GM21723 (cell line): ENCODE results near the gene L2HGDH.
"Not testable (repeated sequence)": the region's sequence is repeated elsewhere in the genome, so short reads cannot be mapped to it uniquely, and the experiment has no call there.

ENCODE experiments used
- ATAC-seq: cut with Tn5 transposase; IDR thresholded peaks from one replicate; pipeline ENCODE4 v1.9.1; 2021; ENCODE audit warnings: mild to moderate bottlenecking, moderate library complexity; ENCODE audit not compliant: unreplicated experiment

The L2HGDH gene

GRCh38 chr14:50311972-50312733, at the start of gene L2HGDH, which contains the start of gene DMAC2L:
Gene L2HGDH, minus strand, starts transcription at chr14:50312229. Its CDS starts 79 bp downstream, at chr14:50312150.
Gene DMAC2L, plus strand, starts transcription at chr14:50312324. Its CDS starts 9,164 bp downstream, at chr14:50321488.
- peak; percentile 95 for ATAC-seq

- no peak for ATAC-seq
Observed at GRCh38 chr14:50360851-50361250, 48.8 kb upstream of the L2HGDH start.

- no peak for ATAC-seq
Observed at GRCh38 chr14:50360093-50360492, 48.1 kb upstream of the L2HGDH start.

GRCh38 chr14:50359631-50360030, 47.6 kb upstream of the L2HGDH start:
- ATAC-seq = no peak

- no peak for ATAC-seq
Observed at GRCh38 chr14:50357753-50358395, 45.8 kb upstream of the L2HGDH start.

- no peak for ATAC-seq
Observed at GRCh38 chr14:50357124-50357523, 45.1 kb upstream of the L2HGDH start.

- ATAC-seq = not testable (repeated sequence)
Observed at GRCh38 chr14:50356283-50356682, 44.3 kb upstream of the L2HGDH start.

GRCh38 chr14:50355692-50356091, 43.7 kb upstream of the L2HGDH start:
- ATAC-seq = no peak

- ATAC-seq = no peak
Observed at GRCh38 chr14:50354527-50354926, 42.5 kb upstream of the L2HGDH start.

GRCh38 chr14:50353126-50353525, 41.1 kb upstream of the L2HGDH start:
- ATAC-seq = no peak

- no peak for ATAC-seq
Observed at GRCh38 chr14:50352584-50352983, 40.6 kb upstream of the L2HGDH start.

- no peak for ATAC-seq
Observed at GRCh38 chr14:50350975-50351374, 38.9 kb upstream of the L2HGDH start.

GRCh38 chr14:50348933-50349332, 36.9 kb upstream of the L2HGDH start:
- ATAC-seq = no peak

GRCh38 chr14:50347521-50347920, 35.5 kb upstream of the L2HGDH start:
- no peak for ATAC-seq

GRCh38 chr14:50345846-50346422, 33.9 kb upstream of the L2HGDH start:
- no peak for ATAC-seq

- ATAC-seq = no peak
Observed at GRCh38 chr14:50344876-50345563, 33.0 kb upstream of the L2HGDH start.

- ATAC-seq = peak; percentile 79
Observed at GRCh38 chr14:50344116-50344775, 32.2 kb upstream of the L2HGDH start.

- ATAC-seq = peak; percentile 10
Observed at GRCh38 chr14:50343434-50343833, 31.4 kb upstream of the L2HGDH start.

- peak; percentile 54 for ATAC-seq
Observed at GRCh38 chr14:50342221-50343078, 30.4 kb upstream of the L2HGDH start.

GRCh38 chr14:50340963-50341362, 28.9 kb upstream of the L2HGDH start:
- ATAC-seq = no peak
